Retinal pigment epithelial cell (primary cell): ENCODE results near the gene CCDC136.

Experiments used
- DNase-seq: peaks from one replicate; pipeline ENCODE4 v3.0.0-alpha.2; 2010; ENCODE audit warnings: low read depth
- H3K4me3 ChIP-seq: 2 replicates; pipeline ENCODE4 v1.5.1; 2011; ENCODE audit warnings: mild to moderate bottlenecking, low read length, control low read depth, moderate library complexity
- TF ChIP-seq, protein P1 (sequence below): conservative IDR thresholded peaks from 2 replicates; pipeline ENCODE4 v1.5.1; 2011; ENCODE audit warnings: low read depth, low read length, control low read depth, inconsistent platforms

CCDC136 gene

DNA sequence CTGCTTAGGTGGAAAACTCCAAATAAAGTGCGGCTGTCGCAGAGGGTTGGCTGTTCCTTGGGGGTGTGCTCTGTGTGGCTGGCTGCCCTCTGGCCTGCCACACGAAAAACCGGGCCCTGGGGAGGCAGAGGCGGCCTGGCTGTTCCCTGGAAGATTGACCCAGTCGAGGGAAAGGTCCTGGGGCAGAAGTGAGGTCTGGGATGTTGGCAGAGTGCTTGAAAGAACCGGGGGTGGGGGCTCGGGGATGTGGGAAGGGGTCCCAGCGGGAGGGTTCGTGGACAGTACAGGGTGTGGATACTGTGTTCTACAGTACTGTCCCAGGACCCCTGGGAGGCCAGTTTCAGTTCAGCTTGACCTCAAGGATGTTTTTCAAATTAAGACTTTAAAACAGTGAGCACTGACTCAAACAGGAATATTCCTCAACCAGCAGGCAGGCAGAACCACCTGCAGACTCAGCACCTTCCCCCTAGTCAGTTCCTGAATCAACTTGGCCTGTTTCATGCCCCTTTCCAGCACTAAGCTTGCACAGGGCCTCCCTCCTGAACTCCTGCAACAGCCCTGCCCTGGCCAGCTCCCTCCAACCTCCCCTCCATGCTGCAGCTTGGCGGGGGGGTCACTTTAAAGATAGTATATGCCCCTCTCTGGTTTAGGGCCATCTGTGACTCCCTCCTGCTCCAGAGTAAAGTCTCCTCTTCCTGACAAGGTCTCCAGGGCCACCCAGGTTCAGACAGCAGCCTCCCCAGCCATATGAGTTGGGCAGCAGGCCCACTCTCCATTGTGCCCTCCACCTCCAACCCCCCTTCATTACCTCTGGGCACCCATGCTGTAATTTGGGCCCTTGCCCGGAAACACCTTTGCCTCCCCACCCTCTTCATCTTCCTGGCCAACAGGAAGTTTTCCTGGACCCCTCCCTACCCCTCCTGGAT is 67.7 kb downstream of the CCDC136 start:
- TF ChIP-seq, protein P1, sequence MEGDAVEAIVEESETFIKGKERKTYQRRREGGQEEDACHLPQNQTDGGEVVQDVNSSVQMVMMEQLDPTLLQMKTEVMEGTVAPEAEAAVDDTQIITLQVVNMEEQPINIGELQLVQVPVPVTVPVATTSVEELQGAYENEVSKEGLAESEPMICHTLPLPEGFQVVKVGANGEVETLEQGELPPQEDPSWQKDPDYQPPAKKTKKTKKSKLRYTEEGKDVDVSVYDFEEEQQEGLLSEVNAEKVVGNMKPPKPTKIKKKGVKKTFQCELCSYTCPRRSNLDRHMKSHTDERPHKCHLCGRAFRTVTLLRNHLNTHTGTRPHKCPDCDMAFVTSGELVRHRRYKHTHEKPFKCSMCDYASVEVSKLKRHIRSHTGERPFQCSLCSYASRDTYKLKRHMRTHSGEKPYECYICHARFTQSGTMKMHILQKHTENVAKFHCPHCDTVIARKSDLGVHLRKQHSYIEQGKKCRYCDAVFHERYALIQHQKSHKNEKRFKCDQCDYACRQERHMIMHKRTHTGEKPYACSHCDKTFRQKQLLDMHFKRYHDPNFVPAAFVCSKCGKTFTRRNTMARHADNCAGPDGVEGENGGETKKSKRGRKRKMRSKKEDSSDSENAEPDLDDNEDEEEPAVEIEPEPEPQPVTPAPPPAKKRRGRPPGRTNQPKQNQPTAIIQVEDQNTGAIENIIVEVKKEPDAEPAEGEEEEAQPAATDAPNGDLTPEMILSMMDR, result no peak
- H3K4me3 ChIP-seq, result no peak overlapping the region
- DNase-seq, result no peak

DNA sequence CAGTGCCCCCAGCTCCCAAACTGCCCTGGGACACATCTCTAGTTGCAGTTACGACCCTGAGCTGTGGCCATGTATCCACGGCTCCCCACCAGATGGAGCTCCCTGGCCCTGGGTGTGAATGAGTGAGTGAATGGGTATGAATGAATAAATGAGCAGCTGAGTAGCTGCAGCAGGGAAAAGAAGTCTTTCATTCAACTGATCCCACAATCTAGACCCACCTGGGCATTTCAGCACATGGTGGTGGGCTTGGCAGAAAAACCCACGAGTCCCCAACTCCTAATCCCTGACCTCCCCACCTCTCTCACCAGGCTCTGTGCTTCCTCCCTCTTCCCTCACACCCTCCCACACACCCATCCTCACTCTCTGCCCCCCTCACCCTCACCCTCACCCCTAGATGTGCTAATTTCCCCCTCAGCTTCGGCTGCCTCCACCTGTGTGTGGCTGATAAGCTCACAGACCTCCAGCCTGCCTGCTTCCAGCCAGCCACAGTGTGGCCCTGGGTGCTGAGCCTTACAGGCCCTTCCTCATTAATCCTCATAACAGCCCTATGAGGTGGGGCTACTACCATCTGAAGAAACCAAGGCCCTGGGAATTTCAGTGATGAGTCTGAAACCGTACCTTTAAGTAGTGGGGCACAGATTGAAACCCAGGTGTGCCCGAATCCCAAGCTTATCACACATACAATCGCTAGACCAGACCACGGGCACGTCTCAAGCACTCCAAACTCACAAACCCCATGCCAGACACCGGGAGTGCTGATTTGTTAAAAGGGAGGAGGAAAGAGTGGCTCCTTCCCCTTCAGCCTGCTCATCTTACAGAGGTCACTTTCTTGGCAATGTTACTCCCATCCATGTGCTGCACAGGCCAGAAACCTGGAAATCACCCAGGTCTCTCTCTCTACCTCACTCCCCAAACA is 68.6 kb downstream of the CCDC136 start:
- DNase-seq, result no peak
- no peak overlapping the region for H3K4me3 ChIP-seq

DNA sequence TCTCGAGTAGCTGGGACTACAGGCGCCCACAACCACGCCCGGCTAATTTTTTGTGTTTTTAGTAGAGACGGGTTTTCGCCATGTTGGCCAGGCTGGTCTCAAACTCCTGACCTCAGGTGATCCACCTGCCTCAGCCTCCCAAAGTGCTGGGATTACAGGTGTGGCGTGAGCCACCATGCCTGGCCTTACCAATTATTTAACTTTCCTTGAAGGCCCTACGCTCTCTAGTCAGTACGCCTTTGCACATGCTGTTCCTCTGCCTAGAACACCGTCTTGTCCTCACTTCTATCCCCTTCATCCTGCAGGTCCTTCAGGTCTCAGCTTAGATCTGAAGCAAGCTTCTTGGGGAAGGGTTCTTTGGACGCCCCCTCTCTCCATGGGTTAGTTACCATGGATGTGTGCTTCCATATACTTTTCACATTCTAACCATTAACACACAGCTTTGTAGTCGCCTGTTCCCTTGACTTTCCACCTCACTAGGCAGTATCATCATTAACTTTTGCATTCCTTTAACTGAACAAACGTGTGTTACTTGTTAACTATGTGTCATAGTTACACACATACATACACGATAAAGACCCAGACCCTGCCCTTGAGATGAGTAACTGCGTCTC is 70.3 kb downstream of the CCDC136 start:
- no peak for DNase-seq
- H3K4me3 ChIP-seq, result peak overlapping the region; percentile 91
- TF ChIP-seq, protein P1, result no peak

More for the DNA sequence above, 68.6 kb downstream of the CCDC136 start:
- TF ChIP-seq, protein P1, result peak; percentile 37

DNA sequence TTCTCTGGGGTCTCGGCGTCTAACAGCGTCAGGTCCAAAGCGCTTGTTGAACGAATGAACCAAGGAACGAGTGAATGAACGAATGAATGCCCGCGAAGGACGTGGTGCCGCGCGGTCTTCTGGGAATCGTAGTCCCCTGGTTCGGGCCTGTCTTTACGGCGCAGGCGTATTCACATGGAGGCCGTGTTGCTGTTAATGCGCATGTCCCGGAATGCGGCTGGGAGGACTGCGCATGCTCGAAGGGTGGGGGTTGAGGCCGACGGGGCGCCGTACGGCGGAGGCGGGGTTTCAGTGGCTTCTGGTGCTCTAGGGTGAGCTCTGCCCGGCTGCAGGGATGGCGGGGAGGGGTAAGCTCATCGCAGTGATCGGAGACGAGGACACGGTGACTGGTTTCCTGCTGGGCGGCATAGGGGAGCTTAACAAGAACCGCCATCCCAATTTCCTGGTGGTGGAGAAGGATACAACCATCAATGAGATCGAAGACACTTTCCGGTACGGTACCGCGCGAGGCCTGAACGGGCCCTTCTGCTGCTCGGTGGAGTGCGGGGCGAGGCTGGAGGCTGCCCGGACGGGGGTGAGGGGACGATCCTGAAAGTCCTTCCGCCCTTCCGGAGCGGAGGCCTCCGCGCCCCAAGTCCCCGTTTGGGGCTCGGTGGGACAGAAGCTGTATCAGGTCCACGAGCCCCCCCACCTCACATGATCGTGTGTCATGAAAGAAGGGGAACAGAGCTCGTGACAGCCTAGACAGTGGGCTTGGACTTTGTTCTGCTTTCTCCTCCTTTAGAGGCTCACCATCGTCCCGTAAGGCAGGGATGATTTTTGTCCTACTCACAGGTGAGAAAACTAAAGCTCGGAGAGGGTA is 71.0 kb downstream of the CCDC136 start, which contains the start of gene ATP6V1F:
Gene ATP6V1F, plus strand, starts transcription at position 286 of the 862 bp plus-strand sequence. Its CDS starts 49 bp downstream, at position 335.
- peak within 1 kb of the TSS; percentile 91 for H3K4me3 ChIP-seq
- TF ChIP-seq, protein P1, result no peak
- peak; percentile 86 for DNase-seq

DNA sequence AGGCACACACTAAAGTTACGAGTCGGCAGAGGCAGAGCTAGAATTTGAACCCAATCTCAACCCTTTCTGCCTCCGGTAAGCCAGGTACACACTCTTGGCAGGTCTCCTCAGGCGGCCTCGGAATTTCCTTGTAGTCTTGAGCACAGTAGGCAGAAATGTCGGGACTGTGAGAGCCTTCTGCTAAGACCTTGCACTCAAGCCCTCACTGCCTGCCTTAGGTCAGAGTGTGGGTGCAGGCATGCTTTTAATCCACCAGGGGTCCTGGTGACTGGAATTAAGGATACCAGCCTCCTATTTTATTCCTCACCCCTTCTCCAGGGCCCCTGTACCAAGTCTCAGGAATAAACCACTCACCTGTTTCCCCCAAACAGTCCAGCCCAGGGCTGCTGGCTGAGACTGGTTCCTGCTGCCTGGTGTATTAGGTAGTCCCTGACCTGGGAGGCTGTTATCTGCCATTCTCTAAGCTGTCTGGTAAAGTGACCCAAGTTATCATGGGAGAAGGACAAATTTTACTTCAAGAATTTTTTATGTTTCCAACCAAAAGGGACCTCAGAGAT is 71.7 kb downstream of the CCDC136 start:
- H3K4me3 ChIP-seq, result peak overlapping the region; percentile 91
- TF ChIP-seq, protein P1, result peak; percentile 73
- DNase-seq, result peak; percentile 61

DNA sequence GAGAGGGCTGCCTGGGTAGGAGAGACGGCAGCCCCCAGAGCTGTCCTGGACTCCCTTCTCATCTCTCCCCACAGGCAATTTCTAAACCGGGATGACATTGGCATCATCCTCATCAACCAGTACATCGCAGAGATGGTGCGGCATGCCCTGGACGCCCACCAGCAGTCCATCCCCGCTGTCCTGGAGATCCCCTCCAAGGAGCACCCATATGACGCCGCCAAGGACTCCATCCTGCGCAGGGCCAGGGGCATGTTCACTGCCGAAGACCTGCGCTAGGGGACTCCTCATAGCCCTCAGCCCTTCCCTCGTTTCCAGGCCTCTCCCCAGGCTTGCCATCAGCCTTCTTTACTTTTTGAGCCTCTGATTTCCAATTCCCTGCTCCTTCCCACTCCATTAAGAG is 73.5 kb downstream of the CCDC136 start:
- H3K4me3 ChIP-seq, result no peak overlapping the region
- DNase-seq, result no peak
- TF ChIP-seq, protein P1, result no peak
